Measurements from ENCODE around the gene ACADS. TPM values are rescaled to one million over a fixed set of nuclear protein-coding genes. Genes with fewer than 3 reads are reported as not detected.

The ACADS gene
- total RNA-seq, 4 donors from 2014 or later, result 166 to 224 (median 200) TPM

GRCh38 chr12:120760349-120761254 lies 35.0 kb downstream of the ACADS start:
- H3K36me3 ChIP-seq, result peaks cover 0 to 15% of the 10 kb centered on the region in 2 donors

DNA sequence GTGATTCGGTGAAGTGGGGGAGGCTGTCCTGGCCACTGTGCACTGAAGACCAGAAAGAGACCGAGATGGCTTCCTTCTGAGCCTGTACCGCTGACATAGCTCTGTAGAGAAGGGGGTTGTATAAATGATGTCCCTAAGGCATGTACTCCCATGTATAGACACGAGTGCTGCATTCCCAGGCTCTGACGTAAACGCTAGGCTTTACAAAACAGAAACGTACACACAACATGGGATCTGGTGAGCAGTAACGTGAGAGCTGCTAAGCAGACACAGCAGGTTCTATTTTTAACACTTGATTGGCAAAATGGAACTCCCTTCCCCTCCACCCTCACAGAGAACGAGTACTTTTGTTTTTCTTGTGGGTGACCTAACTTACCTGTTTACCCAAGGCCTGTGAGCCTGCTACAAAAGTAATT lies 35.9 kb downstream of the ACADS start:
- H3K27me3 ChIP-seq, result no peaks in the 10 kb centered on the region
- intact Hi-C loops (cut with DNase I; ENCODE audit: low total_unique reads) (loop anchor here (1.0 to 5.0 kb wide), 4 partner anchors 36 to 1331 kb away; partner anchors contain the start of genes ACADS, MLEC and SPPL3), in situ Hi-C loops (cut with MboI; ENCODE audit: low sequenced_read_pairs in 4 of 4) (no loop called here)
- peaks cover 44 to 49% of the 10 kb centered on the region in 2 donors for H3K4me1 ChIP-seq
- no peaks in the 10 kb centered on the region for H3K9me3 ChIP-seq
- ATAC-seq (peak; percentile 85 to 88), DNase-seq (peak; percentile 77 to 83)
- peaks cover 0 to 25% of the 10 kb centered on the region in 2 donors for H3K36me3 ChIP-seq
- TF ChIP-seq, protein P1, sequence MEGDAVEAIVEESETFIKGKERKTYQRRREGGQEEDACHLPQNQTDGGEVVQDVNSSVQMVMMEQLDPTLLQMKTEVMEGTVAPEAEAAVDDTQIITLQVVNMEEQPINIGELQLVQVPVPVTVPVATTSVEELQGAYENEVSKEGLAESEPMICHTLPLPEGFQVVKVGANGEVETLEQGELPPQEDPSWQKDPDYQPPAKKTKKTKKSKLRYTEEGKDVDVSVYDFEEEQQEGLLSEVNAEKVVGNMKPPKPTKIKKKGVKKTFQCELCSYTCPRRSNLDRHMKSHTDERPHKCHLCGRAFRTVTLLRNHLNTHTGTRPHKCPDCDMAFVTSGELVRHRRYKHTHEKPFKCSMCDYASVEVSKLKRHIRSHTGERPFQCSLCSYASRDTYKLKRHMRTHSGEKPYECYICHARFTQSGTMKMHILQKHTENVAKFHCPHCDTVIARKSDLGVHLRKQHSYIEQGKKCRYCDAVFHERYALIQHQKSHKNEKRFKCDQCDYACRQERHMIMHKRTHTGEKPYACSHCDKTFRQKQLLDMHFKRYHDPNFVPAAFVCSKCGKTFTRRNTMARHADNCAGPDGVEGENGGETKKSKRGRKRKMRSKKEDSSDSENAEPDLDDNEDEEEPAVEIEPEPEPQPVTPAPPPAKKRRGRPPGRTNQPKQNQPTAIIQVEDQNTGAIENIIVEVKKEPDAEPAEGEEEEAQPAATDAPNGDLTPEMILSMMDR (IDR thresholded peaks at IDR 0.05 in 4 of 5, conservative IDR thresholded peaks at IDR 0.05 in 1 of 5), result no peak
- TF ChIP-seq POLR2A (IDR thresholded peaks at IDR 0.05), result peak in 1 of 2 donors; percentile 49
- H3K27ac ChIP-seq, result peak overlapping the region; percentile 93 to 98 (median 94)
- H3K4me3 ChIP-seq, result peak overlapping the region; percentile 12 to 35 (median 22)

More at GRCh38 chr12:120760349-120761254, 35.0 kb downstream of the ACADS start:
- ATAC-seq (peak; percentile 51 to 70), DNase-seq (peak; percentile 45 to 77)
- in situ Hi-C loops (cut with MboI; ENCODE audit: low sequenced_read_pairs in 4 of 4), result no loop called here
- Histone ChIP-seq H3K9me3 (no peaks in the 10 kb centered on the region), H3K27me3 (no peaks in the 10 kb centered on the region), H3K4me3 (peak overlapping the region; percentile 12 to 35 (median 22)), H3K27ac (peak overlapping the region; percentile 93 to 98 (median 94)), H3K4me1 (peaks cover 44 to 49% of the 10 kb centered on the region in 2 donors)
- intact Hi-C loops (cut with DNase I; ENCODE audit: low total_unique reads), result loop anchor here (1.0 to 5.0 kb wide), 4 partner anchors 35 to 1332 kb away; partner anchors contain the start of genes ACADS, MLEC and SPPL3
- TF ChIP-seq POLR2A (IDR thresholded peaks at IDR 0.05), result no peak
- TF ChIP-seq, protein P1 (IDR thresholded peaks at IDR 0.05 in 4 of 5, conservative IDR thresholded peaks at IDR 0.05 in 1 of 5), result no peak

DNA sequence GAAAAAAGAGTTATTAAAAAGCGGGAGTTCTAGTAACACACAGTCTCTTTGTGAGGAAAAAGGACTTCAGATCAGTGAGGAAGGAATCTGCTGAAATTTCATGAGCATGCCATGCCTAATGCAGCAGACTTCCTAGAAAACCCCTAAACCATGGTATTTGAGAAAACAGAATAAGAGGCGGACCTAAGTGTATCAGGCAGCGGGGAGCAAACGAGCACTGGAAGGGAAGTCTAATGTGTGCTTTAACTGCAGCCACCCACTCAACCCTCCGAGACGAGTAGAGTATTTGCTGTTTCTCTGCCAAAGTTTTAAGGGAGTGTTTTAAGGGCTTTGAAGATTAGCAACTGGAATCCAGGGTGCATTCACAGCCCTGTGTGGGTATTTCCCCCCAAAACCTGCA lies 36.5 kb downstream of the ACADS start:
- DNase-seq, result no peak
- ATAC-seq, result no peak
- TF ChIP-seq POLR2A (IDR thresholded peaks at IDR 0.05), result no peak
- TF ChIP-seq, protein P1 (IDR thresholded peaks at IDR 0.05 in 4 of 5, conservative IDR thresholded peaks at IDR 0.05 in 1 of 5), result no peak
- peak overlapping the region; percentile 93 to 98 (median 94) for H3K27ac ChIP-seq
- intact Hi-C loops (cut with DNase I; ENCODE audit: low total_unique reads) (loop anchor here (2.0 to 5.0 kb wide), 3 partner anchors 71 to 1330 kb away; partner anchors contain the start of gene MLEC), in situ Hi-C loops (cut with MboI; ENCODE audit: low sequenced_read_pairs in 4 of 4) (no loop called here)
- H3K27me3 ChIP-seq, result no peaks in the 10 kb centered on the region
- H3K4me1 ChIP-seq, result peaks cover 44 to 49% of the 10 kb centered on the region in 2 donors
- H3K9me3 ChIP-seq, result no peaks in the 10 kb centered on the region
- H3K36me3 ChIP-seq, result peaks cover 0 to 30% of the 10 kb centered on the region in 2 donors
- peak overlapping the region in 3 of 4 donors; percentile 22 to 35 (median 23) for H3K4me3 ChIP-seq

- peaks cover 34 to 41% of the 10 kb centered on the region in 2 donors for H3K4me1 ChIP-seq
- intact Hi-C loops (cut with DNase I; ENCODE audit: low total_unique reads), result loop anchor here (2.0 to 5.0 kb wide), 3 partner anchors 70 to 1329 kb away; partner anchors contain the start of gene MLEC
- H3K4me3 ChIP-seq, result no peak overlapping the region
- ATAC-seq, result no peak
- no peaks in the 10 kb centered on the region for H3K9me3 ChIP-seq
- H3K27ac ChIP-seq, result peak overlapping the region; percentile 93 to 98 (median 94)
- H3K27me3 ChIP-seq, result no peaks in the 10 kb centered on the region
- in situ Hi-C loops (cut with MboI; ENCODE audit: low sequenced_read_pairs in 4 of 4), result no loop called here
- TF ChIP-seq, protein P1 (IDR thresholded peaks at IDR 0.05 in 4 of 5, conservative IDR thresholded peaks at IDR 0.05 in 1 of 5), result no peak
- no peak for TF ChIP-seq POLR2A (IDR thresholded peaks at IDR 0.05)
- DNase-seq, result no peak
- H3K36me3 ChIP-seq, result peaks cover 0 to 42% of the 10 kb centered on the region in 2 donors
These were observed 37.6 kb downstream of the ACADS start for GRCh38 chr12:120763250-120763649.

All from gastrocnemius medialis (tissue), 4 donors.